Measurements from ENCODE around the gene PTPN7. TPM values are rescaled to one million over a fixed set of nuclear protein-coding genes. Genes with fewer than 3 reads are reported as not detected.

The PTPN7 gene
- total RNA-seq, 1 experiment from 2014 or later, result not detected

DNA sequence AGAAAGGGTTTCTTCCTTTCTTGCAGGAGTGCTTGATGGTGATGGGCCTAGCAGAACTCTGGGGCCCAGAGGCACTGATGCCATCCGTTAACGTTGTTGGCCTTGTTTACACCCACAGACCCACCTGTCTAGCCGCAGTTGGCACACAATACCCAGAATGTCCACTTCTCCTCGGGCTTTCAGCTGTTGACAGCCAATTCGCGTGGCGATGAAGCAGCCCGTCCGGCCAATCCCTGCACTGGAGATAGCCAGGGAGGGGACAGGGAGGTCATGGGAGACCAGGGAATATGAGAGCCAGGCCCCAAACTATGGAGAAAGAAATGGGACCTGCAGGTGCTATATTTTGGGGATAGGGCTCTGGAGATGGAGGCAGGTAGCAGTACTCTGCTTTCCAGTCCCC is 10.2 kb downstream of the PTPN7 start:
- CTCF ChIA-PET, result no interaction called here
- intact Hi-C loops (cut with micrococcal nuclease; ENCODE audit: unreplicated experiment), result no loop called here
- DNase-seq, result no peak
- H3K36me3 Mint-ChIP-seq (ENCODE audit: insufficient read depth, unreplicated experiment), result peaks cover 3% of the 10 kb centered on the region
- no peaks in the 10 kb centered on the region for H3K9me3 Mint-ChIP-seq (ENCODE audit: low read depth, unreplicated experiment)
- no TSS peak for BruUV-seq (replicated peaks)
- H3K4me1 Mint-ChIP-seq (ENCODE audit: low read depth, unreplicated experiment), result peaks cover 10% of the 10 kb centered on the region
- H3K27me3 Mint-ChIP-seq (ENCODE audit: unreplicated experiment), result peaks cover 8% of the 10 kb centered on the region
- no peak overlapping the region for H3K4me3 Mint-ChIP-seq (ENCODE audit: low read depth, unreplicated experiment)
- no peak overlapping the region for H3K27ac Mint-ChIP-seq (ENCODE audit: unreplicated experiment)
- TF ChIP-seq, protein P1, sequence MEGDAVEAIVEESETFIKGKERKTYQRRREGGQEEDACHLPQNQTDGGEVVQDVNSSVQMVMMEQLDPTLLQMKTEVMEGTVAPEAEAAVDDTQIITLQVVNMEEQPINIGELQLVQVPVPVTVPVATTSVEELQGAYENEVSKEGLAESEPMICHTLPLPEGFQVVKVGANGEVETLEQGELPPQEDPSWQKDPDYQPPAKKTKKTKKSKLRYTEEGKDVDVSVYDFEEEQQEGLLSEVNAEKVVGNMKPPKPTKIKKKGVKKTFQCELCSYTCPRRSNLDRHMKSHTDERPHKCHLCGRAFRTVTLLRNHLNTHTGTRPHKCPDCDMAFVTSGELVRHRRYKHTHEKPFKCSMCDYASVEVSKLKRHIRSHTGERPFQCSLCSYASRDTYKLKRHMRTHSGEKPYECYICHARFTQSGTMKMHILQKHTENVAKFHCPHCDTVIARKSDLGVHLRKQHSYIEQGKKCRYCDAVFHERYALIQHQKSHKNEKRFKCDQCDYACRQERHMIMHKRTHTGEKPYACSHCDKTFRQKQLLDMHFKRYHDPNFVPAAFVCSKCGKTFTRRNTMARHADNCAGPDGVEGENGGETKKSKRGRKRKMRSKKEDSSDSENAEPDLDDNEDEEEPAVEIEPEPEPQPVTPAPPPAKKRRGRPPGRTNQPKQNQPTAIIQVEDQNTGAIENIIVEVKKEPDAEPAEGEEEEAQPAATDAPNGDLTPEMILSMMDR (IDR thresholded peaks at IDR 0.05; ENCODE audit: unreplicated experiment), result no peak

DNA sequence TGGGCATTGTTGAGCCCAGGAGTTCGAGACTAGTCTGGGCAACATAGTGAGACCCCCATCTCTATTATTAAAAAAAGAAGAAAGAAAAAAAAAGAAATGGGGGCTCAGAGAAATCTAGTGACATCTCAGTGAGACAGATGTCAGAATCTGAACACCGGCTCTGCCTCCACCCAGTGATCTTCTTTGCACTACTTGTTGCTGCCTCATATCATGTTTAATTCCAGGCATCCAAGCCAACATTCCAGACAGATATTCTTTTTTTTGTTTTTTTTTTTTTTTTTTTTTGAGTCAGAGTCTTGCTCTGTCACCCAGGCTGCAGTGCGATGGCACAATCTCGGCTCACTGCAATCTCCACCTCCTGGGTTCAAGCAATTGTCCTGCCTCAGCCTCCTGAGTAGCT is 10.8 kb downstream of the PTPN7 start:
- Mint-ChIP-seq H3K36me3 (ENCODE audit: insufficient read depth, unreplicated experiment) (peaks cover 9% of the 10 kb centered on the region), H3K27me3 (ENCODE audit: unreplicated experiment) (peaks cover 8% of the 10 kb centered on the region), H3K27ac (ENCODE audit: unreplicated experiment) (no peak overlapping the region), H3K4me1 (ENCODE audit: low read depth, unreplicated experiment) (peaks cover 4% of the 10 kb centered on the region), H3K9me3 (ENCODE audit: low read depth, unreplicated experiment) (no peaks in the 10 kb centered on the region), H3K4me3 (ENCODE audit: low read depth, unreplicated experiment) (no peak overlapping the region)
- intact Hi-C loops (cut with micrococcal nuclease; ENCODE audit: unreplicated experiment), result no loop called here
- CTCF ChIA-PET, result no interaction called here
- DNase-seq, result no peak
- BruUV-seq (replicated peaks), result no TSS peak
- TF ChIP-seq, protein P1 (IDR thresholded peaks at IDR 0.05; ENCODE audit: unreplicated experiment), result no peak

DNA sequence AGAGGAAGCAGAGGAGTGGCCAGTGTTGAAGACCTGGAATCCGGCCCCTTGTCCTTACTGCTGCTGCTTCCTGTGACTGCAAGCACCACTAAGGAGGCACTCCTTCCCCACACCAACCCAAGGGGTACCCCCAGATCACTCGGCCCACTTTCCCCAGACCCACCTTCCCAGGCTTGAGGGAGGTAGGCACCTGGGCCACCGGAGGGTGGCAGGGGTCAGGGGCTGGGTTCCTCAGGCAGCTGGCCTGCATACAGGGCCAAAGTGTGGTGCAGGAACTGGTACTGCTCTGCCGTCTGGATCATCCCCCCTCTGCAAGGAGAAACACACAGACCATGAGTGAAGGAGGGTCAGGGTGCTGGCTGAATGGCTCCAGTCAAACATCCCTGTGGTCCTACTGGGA is 12.0 kb downstream of the PTPN7 start:
- no peak for DNase-seq
- H3K9me3 Mint-ChIP-seq (ENCODE audit: low read depth, unreplicated experiment), result no peaks in the 10 kb centered on the region
- H3K36me3 Mint-ChIP-seq (ENCODE audit: insufficient read depth, unreplicated experiment), result peaks cover 21% of the 10 kb centered on the region
- BruUV-seq (replicated peaks), result no TSS peak
- CTCF ChIA-PET, result interaction anchor here (0.6 kb wide), 1 partner anchor 897 kb away, joined by 9 read pairs; no protein-coding TSS in a partner anchor
- H3K27ac Mint-ChIP-seq (ENCODE audit: unreplicated experiment), result no peak overlapping the region
- H3K4me1 Mint-ChIP-seq (ENCODE audit: low read depth, unreplicated experiment), result peaks cover 6% of the 10 kb centered on the region
- H3K27me3 Mint-ChIP-seq (ENCODE audit: unreplicated experiment), result peaks cover 8% of the 10 kb centered on the region
- TF ChIP-seq, protein P1 (IDR thresholded peaks at IDR 0.05; ENCODE audit: unreplicated experiment), result no peak
- H3K4me3 Mint-ChIP-seq (ENCODE audit: low read depth, unreplicated experiment), result no peak overlapping the region
- intact Hi-C loops (cut with micrococcal nuclease; ENCODE audit: unreplicated experiment), result no loop called here

DNA sequence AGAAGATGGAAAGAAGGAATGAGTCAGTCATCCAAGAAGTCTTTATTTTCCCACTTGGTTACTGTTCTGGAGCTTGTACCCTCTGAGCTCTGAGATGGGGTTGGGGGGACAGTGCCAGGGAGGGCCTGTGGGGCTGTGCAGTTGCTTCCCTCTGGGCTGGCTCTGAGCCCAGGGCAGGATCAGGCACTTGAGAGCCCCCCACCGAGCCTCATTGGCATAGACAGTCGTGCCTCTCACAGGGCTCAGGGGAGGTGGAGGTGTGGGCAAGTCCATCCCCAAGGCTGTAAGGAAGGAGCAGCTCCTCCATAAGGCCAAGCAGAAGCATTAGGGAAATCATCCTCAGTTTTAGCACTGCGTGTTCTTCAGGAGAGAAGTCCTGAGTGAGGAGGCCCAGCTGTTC is 13.4 kb downstream of the PTPN7 start:
- CTCF ChIA-PET, result interaction anchor here (0.6 kb wide), 1 partner anchor 348 kb away, joined by 5 read pairs; no protein-coding TSS in a partner anchor
- no peak overlapping the region for H3K27ac Mint-ChIP-seq (ENCODE audit: unreplicated experiment)
- no TSS peak for BruUV-seq (replicated peaks)

More for the DNA sequence above, 13.4 kb downstream of the PTPN7 start:
- Mint-ChIP-seq H3K4me3 (ENCODE audit: low read depth, unreplicated experiment) (no peak overlapping the region), H3K4me1 (ENCODE audit: low read depth, unreplicated experiment) (peaks cover 12% of the 10 kb centered on the region), H3K27me3 (ENCODE audit: unreplicated experiment) (peaks cover 8% of the 10 kb centered on the region), H3K36me3 (ENCODE audit: insufficient read depth, unreplicated experiment) (peaks cover 28% of the 10 kb centered on the region), H3K9me3 (ENCODE audit: low read depth, unreplicated experiment) (no peaks in the 10 kb centered on the region)
- no peak for DNase-seq
- intact Hi-C loops (cut with micrococcal nuclease; ENCODE audit: unreplicated experiment), result no loop called here
- TF ChIP-seq, protein P1 (IDR thresholded peaks at IDR 0.05; ENCODE audit: unreplicated experiment), result no peak
